ENCODE measurements around the gene DEFB125.
A peak's percentile ranks its signal among the peaks of the same experiment; 100 is the strongest.
"Not testable (repeated sequence)": the region's sequence is repeated elsewhere in the genome, so short reads cannot be mapped to it uniquely, and the experiment has no call there.

DEFB125 gene

GRCh38 chr20:87401-87800, at the start of gene DEFB125:
DEFB125 (plus strand) TSS chr20:87672; CDS start chr20:87710, 38 bp downstream.
- no peak for DNase-seq (ENCODE audit: low read depth)

GRCh38 chr20:60035-60918, 27.2 kb upstream of the DEFB125 start:
- DNase-seq (ENCODE audit: low read depth), result no peak

- DNase-seq (ENCODE audit: low read depth), result no peak
Measured at GRCh38 chr20:61230-61629, 26.2 kb upstream of the DEFB125 start.

GRCh38 chr20:61757-62156, 25.7 kb upstream of the DEFB125 start:
- no peak for DNase-seq (ENCODE audit: low read depth)

DNA sequence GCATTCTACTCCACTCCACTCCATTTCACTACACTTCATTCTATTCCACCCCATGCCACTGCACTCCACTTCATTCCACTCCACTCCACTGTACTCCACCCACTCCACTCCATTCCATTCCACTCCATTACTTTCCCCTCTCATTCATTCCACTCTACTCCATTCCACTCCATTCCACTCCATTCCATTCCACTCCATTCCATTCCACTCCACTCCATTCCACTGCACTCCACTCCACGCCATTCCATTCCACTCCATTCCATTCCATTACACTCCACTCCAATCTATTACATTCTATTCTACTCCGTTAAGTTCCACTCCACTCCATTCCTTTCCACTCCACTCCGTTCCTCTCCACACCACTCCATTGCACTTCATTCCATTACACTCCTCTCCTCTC, 25.0 kb upstream of the DEFB125 start:
- no peak for DNase-seq (ENCODE audit: low read depth)

DNA sequence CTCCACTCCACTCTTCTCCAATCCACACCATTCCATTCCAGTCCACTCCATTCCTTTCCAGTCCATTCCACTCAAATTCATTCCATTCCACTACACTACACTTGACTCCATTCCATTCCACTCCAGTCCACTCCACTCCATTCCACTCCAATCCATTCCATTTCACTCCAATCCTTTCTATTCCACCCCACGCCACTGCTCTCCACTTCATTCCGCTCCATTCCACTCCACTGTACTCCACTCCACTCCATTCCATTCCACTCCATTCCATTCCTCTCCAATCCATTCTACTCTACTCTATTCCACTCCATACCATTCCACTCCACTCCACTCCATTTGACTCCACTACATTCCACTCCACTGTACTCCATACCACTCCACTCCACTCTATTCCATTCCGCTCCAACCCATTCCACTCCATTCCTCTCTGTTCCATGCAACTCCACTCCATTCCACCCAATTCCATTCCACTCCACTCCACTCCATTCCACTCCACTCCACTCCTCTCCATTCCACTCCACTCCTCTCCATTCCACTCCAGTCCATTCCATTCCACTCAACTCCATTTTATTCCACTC, 23.4 kb upstream of the DEFB125 start:
- DNase-seq (ENCODE audit: low read depth), result no peak

DNA sequence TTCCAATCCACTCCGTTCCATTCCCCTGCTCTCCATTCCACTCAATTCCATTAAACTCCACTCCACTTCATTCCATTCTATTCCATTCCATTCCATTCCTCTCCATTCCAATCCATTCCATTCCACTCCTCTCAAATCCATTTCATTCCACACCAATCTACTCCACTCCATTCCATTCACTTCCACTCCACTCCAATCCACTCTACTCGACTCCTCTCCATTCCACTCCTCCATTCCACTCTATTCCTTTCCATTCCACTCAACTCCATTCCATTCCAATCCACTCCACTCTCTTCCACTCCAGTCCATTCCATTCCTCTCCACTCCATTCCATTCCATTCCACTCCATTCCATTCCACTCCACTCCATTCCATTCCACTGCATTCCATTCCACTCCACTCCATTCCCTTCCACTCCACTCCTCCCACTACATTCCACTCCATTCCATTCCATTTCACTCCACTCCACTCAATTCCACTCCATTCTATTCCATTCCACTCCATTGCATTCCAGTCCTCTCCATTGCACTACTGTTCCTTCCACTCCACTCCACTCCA, 22.6 kb upstream of the DEFB125 start:
- no peak for DNase-seq (ENCODE audit: low read depth)

DNA sequence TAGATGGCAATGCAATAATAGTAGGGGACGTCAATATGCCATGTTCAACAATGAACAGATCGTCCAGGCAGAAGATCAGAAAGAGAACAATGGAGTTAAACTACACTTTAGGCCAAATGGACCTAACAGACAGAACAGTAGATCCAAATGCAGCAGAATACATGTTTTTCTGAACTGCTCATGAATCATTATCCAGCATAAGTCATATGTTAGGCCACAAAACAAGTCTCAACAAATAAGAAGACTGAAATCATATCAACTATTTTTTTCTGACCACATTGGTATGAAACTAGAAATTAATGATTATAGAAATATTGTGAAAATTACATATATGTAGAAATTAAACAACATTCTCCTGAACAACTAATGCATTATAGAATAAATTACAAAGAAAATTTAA, 10.2 kb upstream of the DEFB125 start:
- no peak for DNase-seq (ENCODE audit: low read depth)

DNA sequence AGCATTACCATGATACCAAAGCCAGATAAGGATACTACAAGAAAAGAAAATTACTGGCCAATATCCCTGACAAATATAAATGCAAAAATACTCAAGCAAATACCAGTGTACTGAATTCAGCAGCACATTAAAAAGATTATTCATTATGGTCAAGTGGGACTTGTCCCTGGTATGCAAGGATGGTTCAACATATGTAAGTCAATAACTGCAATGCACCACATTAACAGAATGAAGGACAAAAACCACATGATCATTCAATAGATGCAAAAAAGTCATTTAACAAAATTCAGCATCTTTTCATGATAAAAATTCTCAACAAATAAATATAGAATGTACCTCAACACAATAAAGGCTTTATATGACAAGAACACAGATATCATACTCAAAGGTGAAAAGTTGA, 9.1 kb upstream of the DEFB125 start:
- no peak for DNase-seq (ENCODE audit: low read depth)

DNA sequence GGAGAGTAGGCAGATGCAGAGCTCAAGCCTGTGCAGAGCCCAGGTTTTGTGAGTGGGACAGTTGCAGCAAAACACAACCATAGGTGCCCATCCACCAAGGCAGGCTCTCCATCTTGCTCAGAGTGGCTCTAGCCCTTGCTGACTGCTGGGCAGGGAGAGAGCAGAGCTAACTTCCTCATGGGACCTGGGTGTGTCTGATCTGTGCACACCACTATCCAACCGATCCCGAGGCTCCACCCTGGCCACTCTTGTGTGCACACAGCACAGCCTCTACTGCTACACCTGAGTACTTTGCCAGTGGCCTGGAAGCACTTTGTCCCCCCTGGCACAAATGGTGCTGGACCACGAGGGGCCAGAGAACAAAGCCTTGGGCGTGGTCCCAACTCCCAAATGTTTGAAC, 7.9 kb upstream of the DEFB125 start:
- DNase-seq (ENCODE audit: low read depth), result no peak

GRCh38 chr20:90651-91050, 3.2 kb downstream of the DEFB125 start:
- peak; percentile 17 for DNase-seq (ENCODE audit: low read depth)

DNA sequence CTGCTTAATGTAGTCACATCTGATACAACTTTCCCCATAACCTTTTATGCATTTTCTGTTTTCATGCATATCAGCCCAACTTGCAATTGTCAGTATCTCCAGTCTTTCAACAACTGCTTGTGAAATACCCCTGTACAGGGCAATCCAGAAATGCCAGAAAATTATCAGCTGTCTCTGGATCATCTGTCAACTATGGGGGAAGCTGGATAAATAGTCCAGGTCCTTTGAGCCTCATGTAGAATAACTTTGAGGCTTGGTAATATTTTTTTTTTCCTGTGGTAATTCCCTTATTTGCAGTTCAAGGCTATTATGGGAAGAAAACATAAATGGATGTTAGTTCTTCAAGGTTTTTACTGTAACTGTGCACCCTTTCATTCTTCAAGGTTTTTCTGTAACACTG, 6.2 kb downstream of the DEFB125 start:
- DNase-seq (ENCODE audit: low read depth), result no peak

GRCh38 chr20:95215-95614, 7.7 kb downstream of the DEFB125 start:
- DNase-seq (ENCODE audit: low read depth), result no peak

DNA sequence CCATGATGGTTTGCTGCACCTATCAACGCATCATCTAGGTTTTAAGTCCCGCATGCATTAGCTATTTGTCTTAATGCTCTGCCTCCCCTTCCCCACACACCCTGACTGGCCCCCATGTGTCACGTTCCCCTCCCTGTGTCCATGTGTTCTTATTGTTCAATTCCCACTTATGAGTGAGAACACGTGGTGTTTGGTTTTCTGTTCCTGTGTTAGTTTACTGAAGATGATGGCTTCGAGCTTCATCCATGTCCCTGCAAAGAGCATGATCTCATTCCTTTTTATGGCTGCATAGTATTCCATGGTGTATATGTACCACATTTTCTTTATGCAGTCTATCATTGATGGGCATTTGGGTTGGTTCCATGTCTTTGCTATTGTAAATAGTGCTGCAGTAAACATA, 10.2 kb downstream of the DEFB125 start:
- DNase-seq (ENCODE audit: low read depth), result not testable (repeated sequence)

DNA sequence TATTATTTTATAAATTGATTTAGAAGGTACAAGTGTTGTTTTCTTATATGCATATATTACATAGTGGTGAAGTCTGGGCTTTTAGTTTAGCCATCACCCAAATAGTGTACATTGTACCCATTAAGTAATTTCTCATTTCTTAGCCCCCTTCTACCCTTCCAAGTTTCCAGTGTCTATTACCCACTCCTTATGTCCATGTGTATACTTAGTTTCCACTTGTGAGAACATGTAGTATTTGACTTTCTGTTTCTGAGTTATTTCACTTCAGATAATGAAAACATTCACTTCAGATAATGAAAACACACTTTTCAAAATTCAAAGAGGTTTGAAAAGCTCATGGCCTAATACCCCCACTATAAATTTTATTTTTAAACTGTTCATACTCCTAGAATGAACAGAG, 14.5 kb downstream of the DEFB125 start:
- DNase-seq (ENCODE audit: low read depth), result no peak

DNA sequence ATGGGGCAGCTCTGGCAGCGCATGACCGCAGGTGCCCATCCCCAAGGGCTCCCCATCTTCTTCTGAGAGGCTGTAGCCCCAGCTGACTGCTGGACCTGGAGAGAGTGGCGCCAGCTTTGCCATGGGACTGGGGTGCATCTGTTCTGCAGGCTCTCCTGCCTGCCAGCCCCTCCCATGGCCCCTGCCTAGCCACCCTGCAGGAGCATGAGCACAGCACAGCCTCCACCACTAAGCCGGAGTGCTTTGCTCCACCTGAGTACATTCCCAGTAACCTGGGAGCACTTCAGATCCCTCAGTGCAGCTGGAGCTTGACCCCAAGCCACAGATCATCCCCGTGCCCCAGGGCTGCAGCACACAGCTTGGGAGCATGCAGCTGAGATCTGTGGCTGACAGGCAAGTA, 16.0 kb downstream of the DEFB125 start:
- no peak for DNase-seq (ENCODE audit: low read depth)

- DNase-seq (ENCODE audit: low read depth), result no peak
Measured at GRCh38 chr20:112396-112795, 24.9 kb downstream of the DEFB125 start.

- no peak for DNase-seq (ENCODE audit: low read depth)
Measured at GRCh38 chr20:117518-117917, 30.0 kb downstream of the DEFB125 start.

DNA sequence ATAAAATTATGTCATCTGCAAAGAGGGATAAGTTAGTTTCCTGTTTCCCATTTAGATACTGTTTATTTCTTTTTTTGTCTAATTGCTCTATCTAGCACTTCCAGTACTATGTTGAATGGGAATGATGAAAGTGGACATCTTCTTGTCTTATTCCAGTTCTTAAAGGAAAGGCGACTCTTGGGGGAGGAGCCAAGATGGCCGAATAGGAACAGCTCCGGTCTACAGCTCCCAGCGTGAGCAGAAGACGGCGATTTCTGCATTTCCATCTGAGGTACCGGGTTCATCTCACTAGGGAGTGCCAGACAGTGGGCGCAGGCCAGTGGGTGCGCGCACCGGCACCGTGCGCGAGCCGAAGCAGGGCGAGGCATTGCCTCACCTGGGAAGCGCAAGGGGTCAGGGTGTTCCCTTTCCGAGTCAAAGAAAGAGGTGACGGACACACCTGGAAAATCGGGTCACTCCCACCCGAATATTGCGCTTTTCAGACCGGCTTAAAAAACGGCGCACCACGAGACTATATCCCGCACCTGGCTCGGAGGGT, 42.4 kb downstream of the DEFB125 start:
- not testable (repeated sequence) for DNase-seq (ENCODE audit: low read depth)

GRCh38 chr20:137668-138490, 50.4 kb downstream of the DEFB125 start:
- DNase-seq (ENCODE audit: low read depth), result no peak

GRCh38 chr20:142290-142689, 54.8 kb downstream of the DEFB125 start, which contains the start of gene DEFB126:
DEFB126 (plus strand) TSS chr20:142590; CDS start chr20:142629, 39 bp downstream.
- DNase-seq (ENCODE audit: low read depth), result no peak

GRCh38 chr20:145877-146276, 58.4 kb downstream of the DEFB125 start:
- DNase-seq (ENCODE audit: low read depth), result no peak

All from amniotic epithelial cell (primary cell).